Measurements from ENCODE around the gene DRC3.

- TF ChIP-seq HDGF (IDR thresholded peaks at IDR 0.05; ENCODE audit: borderline replicate concordance) (no peak), FOXM1 (IDR thresholded peaks at IDR 0.05; ENCODE audit: borderline replicate concordance) (no peak), CTBP1 (IDR thresholded peaks at IDR 0.05; ENCODE audit: borderline replicate concordance) (no peak), FOXA1 (IDR thresholded peaks at IDR 0.05) (no peak), L3MBTL2 (conservative IDR thresholded peaks at IDR 0.05) (no peak), SP1 (IDR thresholded peaks at IDR 0.05) (no peak), FOXK2 (IDR thresholded peaks at IDR 0.05) (no peak), NFRKB (IDR thresholded peaks at IDR 0.05) (no peak), PKNOX1 (IDR thresholded peaks at IDR 0.05) (no peak), LEF1 (IDR thresholded peaks at IDR 0.05; ENCODE audit: borderline replicate concordance) (no peak)
Observed at GRCh38 chr17:17971431-17972125, 1.1 kb upstream of the DRC3 start.

Data from HEK293T (cell line).